CD4-positive, alpha-beta memory T cell (primary cell): ENCODE measurements around the gene TRAP1. TPM values are rescaled to one million over a fixed set of nuclear protein-coding genes. Genes with fewer than 3 reads are reported as not detected.

ENCODE experiments used
- CTCF ChIA-PET: fragments of 350-600 bp; sonication (Branson Sonifier 250); formaldehyde crosslinking; loops from one replicate; lab custom pipeline; 2021; ENCODE audit warnings: inconsistent platforms; ENCODE audit not compliant: partially characterized antibody; lab: Charles Lee
- POLR2A ChIA-PET: fragments of 350-600 bp; sonication (Branson Sonifier 250); formaldehyde crosslinking; loops from one replicate; lab custom pipeline; 2021; ENCODE audit not compliant: partially characterized antibody; lab: Charles Lee
- DNase-seq, 5 donors: peaks; one replicate each; pipeline versions ENCODE4 v3.0.0 to v3.0.0-alpha.2; 2020 to 2022; ENCODE audit warnings: mixed read lengths in 1 of 5
- H3K27ac ChIP-seq: one replicate; pipeline ENCODE4 v1.7.0; 2013; ENCODE audit warnings: low read depth, low read length
- H3K27me3 ChIP-seq: 2 replicates; pipeline ENCODE4 v1.7.0; 2013; ENCODE audit warnings: mild to moderate bottlenecking, low read length, moderate library complexity; ENCODE audit not compliant: insufficient read depth
- H3K36me3 ChIP-seq: 2 replicates; pipeline ENCODE4 v1.7.0; 2013; ENCODE audit warnings: mild to moderate bottlenecking, low read length, moderate library complexity; ENCODE audit not compliant: insufficient read depth
- H3K4me1 ChIP-seq: 2 replicates; pipeline ENCODE4 v1.7.0; 2013; ENCODE audit warnings: mild to moderate bottlenecking, low read length, moderate library complexity; ENCODE audit not compliant: insufficient read depth
- H3K4me3 ChIP-seq, 2 donors: one replicate each; pipeline ENCODE4 v1.7.0; 2013; ENCODE audit warnings: low read length in 2 of 2, mild to moderate bottlenecking in 1 of 2
- H3K9me3 ChIP-seq, 2 donors: one replicate each; pipeline ENCODE4 v1.7.0; 2013; ENCODE audit warnings: low read length in 2 of 2, control low read depth in 1 of 2; ENCODE audit not compliant: control insufficient read depth in 1 of 2
- H3K27ac Mint-ChIP-seq, 7 donors: one replicate each; pipeline ENCODE4 v1.8.0; 2020 to 2021; ENCODE audit warnings: mixed read lengths in 7 of 7, mild to moderate bottlenecking in 6 of 7, inconsistent platforms in 3 of 7, moderate library complexity in 3 of 7
- H3K27me3 Mint-ChIP-seq, 2 donors: one replicate each; pipeline ENCODE4 v1.8.0; 2020 to 2021; ENCODE audit warnings: mixed read lengths in 2 of 2
- H3K36me3 Mint-ChIP-seq, 2 donors: one replicate each; pipeline ENCODE4 v1.8.0; 2020 to 2021; ENCODE audit warnings: mixed read lengths in 2 of 2, inconsistent platforms in 1 of 2, mild to moderate bottlenecking in 1 of 2
- H3K4me1 Mint-ChIP-seq, 4 donors: one replicate each; pipeline ENCODE4 v1.8.0; 2020 to 2021; ENCODE audit warnings: mixed read lengths in 4 of 4, mild to moderate bottlenecking in 1 of 4
- H3K4me3 Mint-ChIP-seq, 8 donors: one replicate each; pipeline ENCODE4 v1.8.0; 2020 to 2021; ENCODE audit warnings: mixed read lengths in 8 of 8, mild to moderate bottlenecking in 7 of 8, moderate library complexity in 6 of 8, inconsistent platforms in 3 of 8
- H3K9me3 Mint-ChIP-seq, 8 donors: one replicate each; pipeline ENCODE4 v1.8.0; 2020 to 2021; ENCODE audit warnings: mixed read lengths in 8 of 8, mild to moderate bottlenecking in 5 of 8, inconsistent platforms in 3 of 8, moderate library complexity in 1 of 8
- intact Hi-C: fragments of 100-400 bp; cut with micrococcal nuclease; formaldehyde crosslinking; loops from one replicate; pipeline ENCODE4 v1.15.1; 2023
- polyA plus RNA-seq, 2 donors: library from polyadenylated mRNA; unstranded; fragments of 300-500 nt; fragmentation: Illumina TruSeq; gene quantifications; one replicate each; pipeline ENCODE4 v1.2.3, GENCODE V29; 2021
- total RNA-seq, 2 experiments: library from RNA; stranded (reverse); gene quantifications; one replicate each; pipeline ENCODE4 v1.2.3, GENCODE V29; 2021

TRAP1 gene
- total and polyA plus RNA-seq, 4 experiments from 2014 or later = 56.4 to 111 (median 80.1) TPM

DNA sequence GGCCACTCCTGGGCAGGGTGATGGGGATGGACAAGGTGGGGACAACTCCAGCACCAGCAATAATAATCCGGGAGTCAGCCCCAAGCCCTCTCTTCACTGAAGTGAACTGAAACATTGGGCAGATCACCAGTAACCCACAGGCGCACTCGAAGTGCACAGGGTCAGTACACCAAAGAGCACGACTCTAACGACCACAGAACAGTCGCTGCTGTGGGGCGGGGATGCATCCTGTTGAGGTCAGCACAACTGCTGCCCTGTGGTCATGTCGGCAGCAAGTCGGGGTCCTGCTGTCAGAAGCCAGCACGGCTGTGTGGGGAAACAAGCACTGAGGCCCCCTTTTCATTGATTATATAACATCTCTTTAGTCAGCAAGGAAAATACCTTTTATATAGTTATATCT, 48.2 kb downstream of the TRAP1 start:
- Mint-ChIP-seq H3K9me3 (no peaks in the 10 kb centered on the region), H3K27me3 (no peaks in the 10 kb centered on the region), H3K27ac (peak overlapping the region in 2 of 7 donors; percentile 53 to 82), H3K4me3 (no peak overlapping the region), H3K4me1 (peaks cover 15 to 28% (median 17%) of the 10 kb centered on the region in 4 donors), H3K36me3 (peaks cover 16 to 21% of the 10 kb centered on the region in 2 donors)
- POLR2A ChIA-PET = no interaction called here
- Histone ChIP-seq H3K4me3 (no peak overlapping the region), H3K4me1 (peaks cover 15% of the 10 kb centered on the region), H3K9me3 (no peaks in the 10 kb centered on the region), H3K27me3 (no peaks in the 10 kb centered on the region), H3K27ac (no peak overlapping the region), H3K36me3 (no peaks in the 10 kb centered on the region)
- intact Hi-C loops = no loop called here
- CTCF ChIA-PET = interaction anchor here (0.6 to 0.9 kb wide), 2 partner anchors 22 to 95 kb away, joined by 3 read pairs; no protein-coding TSS in a partner anchor
- no peak for DNase-seq

DNA sequence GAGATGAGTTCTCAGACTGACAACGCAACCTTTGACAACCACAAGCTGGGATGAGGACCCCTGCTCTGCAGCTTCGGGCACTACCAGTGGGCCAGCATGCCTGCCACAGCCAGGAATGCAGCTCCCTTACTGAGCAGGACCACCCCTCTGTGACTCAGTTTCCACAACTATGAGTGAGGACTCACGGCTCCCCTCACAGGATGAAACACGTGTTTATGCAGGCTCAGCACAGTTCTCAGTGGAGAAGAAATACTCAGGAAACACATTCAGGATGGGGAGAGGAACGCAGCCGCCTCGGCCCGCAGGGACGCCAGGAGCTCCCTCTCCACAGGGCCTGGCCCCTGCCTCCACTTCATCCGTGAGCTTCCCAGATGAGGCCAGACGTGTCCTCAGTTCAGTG, 48.7 kb downstream of the TRAP1 start:
- Mint-ChIP-seq H3K27me3 (no peaks in the 10 kb centered on the region), H3K4me1 (peaks cover 15 to 28% (median 17%) of the 10 kb centered on the region in 4 donors), H3K27ac (peak overlapping the region in 2 of 7 donors; percentile 13 to 82), H3K36me3 (peaks cover 16 to 18% of the 10 kb centered on the region in 2 donors), H3K4me3 (no peak overlapping the region), H3K9me3 (no peaks in the 10 kb centered on the region)
- H3K27ac ChIP-seq = no peak overlapping the region
- H3K9me3 ChIP-seq = no peaks in the 10 kb centered on the region
- no peak overlapping the region for H3K4me3 ChIP-seq
- H3K27me3 ChIP-seq = no peaks in the 10 kb centered on the region
- no peaks in the 10 kb centered on the region for H3K36me3 ChIP-seq
- POLR2A ChIA-PET = no interaction called here
- DNase-seq = no peak
- intact Hi-C loops = no loop called here
- CTCF ChIA-PET = interaction anchor here (0.9 kb wide), 1 partner anchor 23 kb away, joined by 3 read pairs; no protein-coding TSS in a partner anchor
- H3K4me1 ChIP-seq = peaks cover 15% of the 10 kb centered on the region

DNA sequence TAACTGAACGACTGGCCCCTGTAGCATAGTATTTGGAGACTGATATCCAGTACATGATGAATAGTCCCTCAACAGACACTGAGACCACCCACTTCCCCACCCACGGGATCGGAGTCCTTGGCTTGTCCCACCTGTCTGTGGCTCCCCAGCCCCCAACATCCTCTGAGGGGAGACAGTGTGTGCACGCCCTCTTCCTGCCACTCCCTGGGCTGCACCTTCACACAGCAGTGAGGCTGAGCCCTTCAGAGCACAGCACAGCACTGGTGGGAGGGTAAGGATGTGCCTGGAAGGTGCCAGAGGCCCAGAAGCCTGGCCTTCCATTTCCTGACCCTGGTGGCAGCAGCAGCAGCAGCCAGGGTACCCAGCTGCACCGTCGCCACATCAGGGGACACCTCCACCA, 51.8 kb downstream of the TRAP1 start:
- intact Hi-C loops = loop anchor here (1.0 kb wide), 1 partner anchor 138 kb away; no protein-coding TSS in a partner anchor
- Histone ChIP-seq H3K4me1 (peaks cover 15% of the 10 kb centered on the region), H3K27ac (peak overlapping the region; percentile 3), H3K36me3 (peaks cover 30% of the 10 kb centered on the region), H3K27me3 (no peaks in the 10 kb centered on the region), H3K4me3 (no peak overlapping the region), H3K9me3 (no peaks in the 10 kb centered on the region)
- Mint-ChIP-seq H3K4me1 (peaks cover 13 to 23% (median 17%) of the 10 kb centered on the region in 4 donors), H3K9me3 (no peaks in the 10 kb centered on the region), H3K27ac (peak overlapping the region; percentile 19 to 89 (median 76)), H3K27me3 (no peaks in the 10 kb centered on the region), H3K4me3 (peak overlapping the region in 2 of 8 donors; percentile 31 to 38), H3K36me3 (peaks cover 13 to 32% of the 10 kb centered on the region in 2 donors)
- ChIA-PET POLR2A (no interaction called here), CTCF (interaction anchor here (0.6 kb wide), 1 partner anchor 65 kb away, joined by 3 read pairs; no protein-coding TSS in a partner anchor)
- DNase-seq = peak in 4 of 5 donors; percentile 21 to 34 (median 28)

DNA sequence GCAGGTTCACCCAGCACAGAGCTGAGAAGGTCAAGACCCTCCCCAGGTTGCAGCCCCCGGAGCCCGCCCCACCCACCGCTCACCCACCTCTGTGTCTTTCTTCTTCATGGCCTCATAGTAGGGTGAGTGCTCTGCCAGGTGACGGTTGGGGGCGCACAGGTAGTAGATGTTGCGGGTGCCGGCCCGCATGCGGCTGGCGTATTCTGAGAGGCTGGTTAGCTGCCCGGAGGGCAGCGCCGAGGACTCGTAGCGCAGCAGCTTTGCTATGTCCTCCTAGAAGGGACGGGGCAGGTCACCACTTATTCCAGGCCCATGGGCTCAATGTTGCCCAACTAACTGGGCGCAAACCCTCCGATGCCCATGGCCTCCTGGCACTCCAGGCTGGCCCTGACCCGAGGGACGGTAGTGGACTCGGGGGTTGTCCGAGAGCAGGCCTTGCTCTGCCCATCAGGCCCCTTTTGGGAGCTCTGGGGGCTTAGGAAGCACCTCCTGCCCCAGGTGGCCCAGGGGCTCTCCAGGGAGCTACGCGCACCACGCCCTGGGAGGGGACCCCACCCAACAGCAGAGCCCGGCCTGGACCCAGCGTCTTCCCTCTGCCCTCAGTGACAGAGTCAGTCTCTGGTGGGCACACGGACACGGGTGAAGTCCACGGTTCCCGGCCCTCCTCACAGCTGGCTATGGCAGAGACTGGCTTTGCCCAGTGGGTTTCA, 53.0 kb downstream of the TRAP1 start:
- Mint-ChIP-seq H3K4me1 (peaks cover 12 to 23% (median 17%) of the 10 kb centered on the region in 4 donors), H3K27me3 (no peaks in the 10 kb centered on the region), H3K36me3 (peaks cover 17 to 38% of the 10 kb centered on the region in 2 donors), H3K27ac (peak overlapping the region in 3 of 7 donors; percentile 56 to 87 (median 57)), H3K4me3 (no peak overlapping the region), H3K9me3 (no peaks in the 10 kb centered on the region)
- peaks cover 39% of the 10 kb centered on the region for H3K36me3 ChIP-seq
- H3K4me1 ChIP-seq = peaks cover 15% of the 10 kb centered on the region
- H3K27me3 ChIP-seq = no peaks in the 10 kb centered on the region
- DNase-seq = no peak
- CTCF ChIA-PET = interaction anchor here (1.0 to 1.3 kb wide), 3 partner anchors 14 to 398 kb away, joined by 3 read pairs; no protein-coding TSS in a partner anchor
- H3K9me3 ChIP-seq = no peaks in the 10 kb centered on the region
- H3K27ac ChIP-seq = no peak overlapping the region
- intact Hi-C loops = no loop called here
- POLR2A ChIA-PET = no interaction called here
- no peak overlapping the region for H3K4me3 ChIP-seq

DNA sequence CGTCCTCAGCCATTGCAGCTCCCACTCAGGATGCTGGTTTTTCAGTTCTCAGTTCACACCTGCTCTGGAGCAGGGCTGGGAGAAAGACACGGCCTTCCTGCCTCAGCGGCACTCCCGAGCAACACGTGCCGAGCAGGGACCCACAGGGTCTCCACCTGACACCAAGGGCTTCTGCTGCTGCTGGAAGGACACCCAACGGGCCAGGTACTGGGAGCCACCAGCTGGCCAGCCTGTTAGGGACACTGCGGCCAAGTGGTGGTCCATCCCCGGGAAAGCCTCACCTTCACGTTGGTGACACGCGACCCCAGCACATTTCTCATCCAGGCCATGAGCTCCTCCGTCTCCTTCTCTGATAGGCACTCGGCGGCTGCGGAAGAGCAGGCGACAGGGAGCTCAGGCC, 54.7 kb downstream of the TRAP1 start:
- H3K27me3 Mint-ChIP-seq = no peaks in the 10 kb centered on the region
- intact Hi-C loops = no loop called here

DNA sequence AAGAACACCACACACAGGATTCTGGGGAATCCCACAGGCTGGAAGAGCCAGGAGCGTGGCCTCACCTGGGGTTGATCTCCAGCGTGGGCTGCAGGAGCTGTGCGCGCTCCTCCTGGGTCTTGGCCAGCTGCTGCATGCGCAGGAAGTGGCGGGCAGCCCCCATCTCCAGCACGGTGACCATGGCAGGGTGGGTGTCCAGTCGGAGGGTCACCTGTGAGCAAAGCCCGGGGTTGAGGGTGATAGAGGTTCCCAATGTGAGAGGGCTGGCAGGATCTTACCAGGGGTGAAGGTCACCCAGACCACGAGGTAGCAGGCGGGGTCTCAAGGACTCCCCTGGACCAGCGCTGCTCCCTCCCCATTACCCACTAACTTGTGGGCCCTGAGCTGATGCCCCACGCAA, 55.4 kb downstream of the TRAP1 start:
- peaks cover 25 to 57% of the 10 kb centered on the region in 2 donors for H3K36me3 Mint-ChIP-seq
- ChIA-PET CTCF (interaction anchor here (1.2 to 1.9 kb wide), 2 partner anchors 8 to 10 kb away, joined by 4 read pairs; no protein-coding TSS in a partner anchor), POLR2A (no interaction called here)
- no peak overlapping the region for H3K4me3 Mint-ChIP-seq
- peaks cover 15% of the 10 kb centered on the region for H3K4me1 ChIP-seq
- peaks cover 12 to 21% (median 18%) of the 10 kb centered on the region in 4 donors for H3K4me1 Mint-ChIP-seq
- H3K27ac ChIP-seq = no peak overlapping the region
- no peak for DNase-seq
- no peaks in the 10 kb centered on the region for H3K9me3 Mint-ChIP-seq
- H3K36me3 ChIP-seq = peaks cover 52% of the 10 kb centered on the region
- no peaks in the 10 kb centered on the region for H3K9me3 ChIP-seq
- no peak overlapping the region for H3K4me3 ChIP-seq
- no peaks in the 10 kb centered on the region for H3K27me3 ChIP-seq
- H3K27ac Mint-ChIP-seq = no peak overlapping the region
- H3K27me3 Mint-ChIP-seq = no peaks in the 10 kb centered on the region
- intact Hi-C loops = no loop called here

More for the DNA sequence above, 54.7 kb downstream of the TRAP1 start:
- DNase-seq = no peak
- peak overlapping the region in 1 of 7 donors; percentile 19 for H3K27ac Mint-ChIP-seq
- H3K36me3 Mint-ChIP-seq = peaks cover 20 to 51% of the 10 kb centered on the region in 2 donors
- no peak overlapping the region for H3K4me3 Mint-ChIP-seq
- H3K4me1 Mint-ChIP-seq = peaks cover 12 to 23% (median 18%) of the 10 kb centered on the region in 4 donors
- ChIA-PET POLR2A (no interaction called here), CTCF (interaction anchor here (1.1 to 1.9 kb wide), 3 partner anchors 9 to 11 kb away, joined by 3 to 4 read pairs (median 4); no protein-coding TSS in a partner anchor)
- H3K27me3 ChIP-seq = no peaks in the 10 kb centered on the region
- no peaks in the 10 kb centered on the region for H3K9me3 ChIP-seq
- no peaks in the 10 kb centered on the region for H3K9me3 Mint-ChIP-seq
- H3K27ac ChIP-seq = no peak overlapping the region
- peaks cover 45% of the 10 kb centered on the region for H3K36me3 ChIP-seq
- H3K4me3 ChIP-seq = no peak overlapping the region
- H3K4me1 ChIP-seq = peaks cover 15% of the 10 kb centered on the region

DNA sequence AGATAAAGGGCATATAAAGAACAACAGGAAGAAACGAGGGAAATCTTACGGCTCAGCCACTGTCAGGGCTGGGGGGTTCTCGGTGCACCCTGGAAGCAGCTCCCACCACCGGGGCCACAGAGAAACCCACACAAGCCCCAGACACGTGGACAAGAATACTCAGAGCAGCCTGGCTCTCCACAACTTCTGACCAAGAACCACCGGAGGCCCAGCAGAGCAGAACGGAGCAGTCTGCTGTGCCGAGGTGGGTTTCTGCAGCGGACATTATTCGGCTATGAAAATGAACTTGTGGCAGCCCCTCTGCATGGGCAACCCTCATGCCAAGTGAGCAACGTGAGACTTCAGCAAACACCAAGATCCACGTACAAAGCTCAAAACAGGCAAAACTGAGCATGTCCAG, 56.0 kb downstream of the TRAP1 start:
- Mint-ChIP-seq H3K4me1 (peaks cover 12 to 17% (median 16%) of the 10 kb centered on the region in 4 donors), H3K4me3 (no peak overlapping the region), H3K27ac (peak overlapping the region in 1 of 7 donors; percentile 37), H3K9me3 (no peaks in the 10 kb centered on the region), H3K27me3 (no peaks in the 10 kb centered on the region), H3K36me3 (peaks cover 25 to 59% of the 10 kb centered on the region in 2 donors)
- no peaks in the 10 kb centered on the region for H3K9me3 ChIP-seq
- H3K27ac ChIP-seq = no peak overlapping the region
- peaks cover 13% of the 10 kb centered on the region for H3K4me1 ChIP-seq
- H3K27me3 ChIP-seq = no peaks in the 10 kb centered on the region
- intact Hi-C loops = no loop called here
- ChIA-PET CTCF (interaction anchor here (1.9 kb wide), 1 partner anchor 10 kb away, joined by 4 read pairs; no protein-coding TSS in a partner anchor), POLR2A (interaction anchor here (1.1 kb wide), 1 partner anchor 19 kb away, joined by 3 read pairs; no protein-coding TSS in a partner anchor)
- no peak for DNase-seq
- H3K36me3 ChIP-seq = peaks cover 57% of the 10 kb centered on the region
- H3K4me3 ChIP-seq = no peak overlapping the region
